ENCODE measurements around the gene FRMD4A. TPM values are rescaled to one million over a fixed set of nuclear protein-coding genes. Genes with fewer than 3 reads are reported as not detected.
A peak's percentile ranks its signal among the peaks of the same experiment; 100 is the strongest.
"Not testable (repeated sequence)": the region's sequence is repeated elsewhere in the genome, so short reads cannot be mapped to it uniquely, and the experiment has no call there.

FRMD4A gene
- total RNA-seq, 1 donor from 2014 or later: 23.0 TPM

- no peak for DNase-seq (ENCODE audit: low read depth)
Measured at GRCh38 chr10:13957856-13958255, 372.9 kb downstream of the FRMD4A start.

GRCh38 chr10:13956826-13957225, 373.9 kb downstream of the FRMD4A start:
- DNase-seq (ENCODE audit: low read depth): peak; percentile 53

- DNase-seq (ENCODE audit: low read depth): no peak
Measured at GRCh38 chr10:13955409-13956068, 375.2 kb downstream of the FRMD4A start.

- not testable (repeated sequence) for DNase-seq (ENCODE audit: low read depth)
Measured at GRCh38 chr10:13954195-13954594, 376.5 kb downstream of the FRMD4A start.

GRCh38 chr10:13953371-13953770, 377.4 kb downstream of the FRMD4A start:
- no peak for DNase-seq (ENCODE audit: low read depth)

GRCh38 chr10:13950543-13950939, 380.2 kb downstream of the FRMD4A start:
- no peak for DNase-seq (ENCODE audit: low read depth)

- peak; percentile 91 for DNase-seq (ENCODE audit: low read depth)
Measured at GRCh38 chr10:13949844-13950542, 380.7 kb downstream of the FRMD4A start.

- no peak for DNase-seq (ENCODE audit: low read depth)
Measured at GRCh38 chr10:13946209-13946460, 384.6 kb downstream of the FRMD4A start.

GRCh38 chr10:13945390-13946208, 385.1 kb downstream of the FRMD4A start:
- no peak for DNase-seq (ENCODE audit: low read depth)

GRCh38 chr10:13944823-13945222, 385.9 kb downstream of the FRMD4A start:
- DNase-seq (ENCODE audit: low read depth): no peak

- no peak for DNase-seq (ENCODE audit: low read depth)
Measured at GRCh38 chr10:13943735-13944398, 386.9 kb downstream of the FRMD4A start.

GRCh38 chr10:13942035-13942434, 388.7 kb downstream of the FRMD4A start:
- no peak for DNase-seq (ENCODE audit: low read depth)

GRCh38 chr10:13939391-13939790, 391.3 kb downstream of the FRMD4A start:
- DNase-seq (ENCODE audit: low read depth): no peak

- no peak for DNase-seq (ENCODE audit: low read depth)
Measured at GRCh38 chr10:13938950-13939349, 391.8 kb downstream of the FRMD4A start.

GRCh38 chr10:13936826-13937225, 393.9 kb downstream of the FRMD4A start:
- no peak for DNase-seq (ENCODE audit: low read depth)

- no peak for DNase-seq (ENCODE audit: low read depth)
Measured at GRCh38 chr10:13930120-13930519, 400.6 kb downstream of the FRMD4A start.

- DNase-seq (ENCODE audit: low read depth): no peak
Measured at GRCh38 chr10:13928451-13928850, 402.3 kb downstream of the FRMD4A start.

- DNase-seq (ENCODE audit: low read depth): no peak
Measured at GRCh38 chr10:13925971-13926780, 404.5 kb downstream of the FRMD4A start.

GRCh38 chr10:13924040-13924725, 406.5 kb downstream of the FRMD4A start:
- peak; percentile 81 for DNase-seq (ENCODE audit: low read depth)

- DNase-seq (ENCODE audit: low read depth): no peak
Measured at GRCh38 chr10:13922586-13922985, 408.1 kb downstream of the FRMD4A start.
